H1 (cell line): ENCODE results near the gene MAP4K4. TPM values are rescaled to one million over a fixed set of nuclear protein-coding genes. Genes with fewer than 3 reads are reported as not detected.

ENCODE experiments used
- ATF3 ChIP-seq: IDR thresholded peaks from 2 replicates; pipeline ENCODE4 v1.6.1; 2011; ENCODE audit warnings: low read depth, mild to moderate bottlenecking, low read length; ENCODE audit not compliant: insufficient read depth
- CBX5 ChIP-seq: fragments of 300-800, 300-1000 bp; sonication (generic); IDR thresholded peaks from 2 replicates; pipeline ENCODE4 v1.7.1; 2016; ENCODE audit warnings: antibody characterized with exemption, low read length, low read depth
- CHD7 ChIP-seq: fragments of 300-600 bp; sonication (generic); IDR thresholded peaks from 2 replicates; pipeline ENCODE4 v1.7.1; 2012; ENCODE audit warnings: low read length, moderate library complexity, mild to moderate bottlenecking, inconsistent platforms; ENCODE audit not compliant: insufficient replicate concordance
- EGR1 ChIP-seq: IDR thresholded peaks from 2 replicates; pipeline ENCODE4 v1.6.1; 2011; ENCODE audit warnings: low read depth, low read length, borderline replicate concordance
- JUND ChIP-seq: IDR thresholded peaks from 2 replicates; pipeline ENCODE4 v1.6.1; 2011; ENCODE audit warnings: mild to moderate bottlenecking, improper control_type of control experiment, low read length
- KDM5A ChIP-seq: fragments of 200-600 bp; IDR thresholded peaks from 2 replicates; pipeline ENCODE4 v1.7.1; 2012; ENCODE audit warnings: mild to moderate bottlenecking, low read length, inconsistent platforms, mixed read lengths
- MAFK ChIP-seq: IDR thresholded peaks from 2 replicates; pipeline ENCODE4 v1.6.1; 2012; ENCODE audit warnings: low read depth, mild to moderate bottlenecking, improper control_type of control experiment, low read length
- MAX ChIP-seq: IDR thresholded peaks from 2 replicates; pipeline ENCODE4 v1.6.1; 2012; ENCODE audit warnings: inconsistent platforms
- NRF1 ChIP-seq: IDR thresholded peaks from 2 replicates; pipeline ENCODE4 v1.6.1; 2011; ENCODE audit warnings: mild to moderate bottlenecking, low read depth, low read length, improper control_type of control experiment
- RXRA ChIP-seq: IDR thresholded peaks from 2 replicates; pipeline ENCODE4 v1.6.1; 2011; ENCODE audit warnings: low read depth, mild to moderate bottlenecking, low read length, moderate library complexity; ENCODE audit not compliant: insufficient read depth
- SIX5 ChIP-seq: IDR thresholded peaks from 2 replicates; pipeline ENCODE4 v1.6.1; 2011; ENCODE audit warnings: mild to moderate bottlenecking, low read depth, low read length
- SRF ChIP-seq: IDR thresholded peaks from 2 replicates; pipeline ENCODE4 v1.6.1; 2011; ENCODE audit warnings: mild to moderate bottlenecking, low read depth, low read length, moderate library complexity
- polyA plus RNA-seq, 7 experiments: library from polyadenylated mRNA; depleted of rRNA in 3 of 7; stranded (reverse) in 5 of 7; unstranded in 2 of 7; fragments of >200 nt in 5 of 7; fragments of 200-250 nt in 2 of 7; gene quantifications; 1 replicate in 5 of 7; 2 replicates in 1 of 7; 4 replicates in 1 of 7; pipeline versions ENCODE4 v1.2.1 to v1.2.3, GENCODE V29; 2011 to 2013; ENCODE audit warnings: missing spikeins in 2 of 7, mixed read lengths in 2 of 7
- total RNA-seq: library from RNA; stranded (reverse); fragmentation: NEBNext Ultra II Directional; extraction: Animal tissue kit (Norgen Biotek cat#: 25700); gene quantifications from 2 replicates; pipeline ENCODE4 v1.2.1, GENCODE V29; 2021

The MAP4K4 gene
- total and polyA plus RNA-seq, 2 of the 8 experiments (the other 6 are each of a cell fraction or from before 2014, with no cell fraction given) = 53.2 to 138 TPM

GRCh38 chr2:101806701-101807100 is 109.2 kb downstream of the MAP4K4 start (continued):
- TF ChIP-seq CHD7 (no peak), SIX5 (no peak), CBX5 (no peak), RXRA (no peak), NRF1 (no peak), MAX (no peak), EGR1 (no peak), ATF3 (no peak), MAFK (no peak), JUND (no peak), KDM5A (no peak), SRF (no peak)
